ENCODE data around the gene ADGRF3. TPM values are rescaled to one million over a fixed set of nuclear protein-coding genes. Genes with fewer than 3 reads are reported as not detected.
A peak's percentile ranks its signal among the peaks of the same experiment; 100 is the strongest.
"Not testable (repeated sequence)": the region's sequence is repeated elsewhere in the genome, so short reads cannot be mapped to it uniquely, and the experiment has no call there.

ADGRF3 gene
- total and polyA plus RNA-seq, 9 of the 15 experiments (the other 6 are each of a cell fraction or from before 2014, with no cell fraction given): 0.04 to 0.54 (median 0.16) TPM; not detected in 2

DNA sequence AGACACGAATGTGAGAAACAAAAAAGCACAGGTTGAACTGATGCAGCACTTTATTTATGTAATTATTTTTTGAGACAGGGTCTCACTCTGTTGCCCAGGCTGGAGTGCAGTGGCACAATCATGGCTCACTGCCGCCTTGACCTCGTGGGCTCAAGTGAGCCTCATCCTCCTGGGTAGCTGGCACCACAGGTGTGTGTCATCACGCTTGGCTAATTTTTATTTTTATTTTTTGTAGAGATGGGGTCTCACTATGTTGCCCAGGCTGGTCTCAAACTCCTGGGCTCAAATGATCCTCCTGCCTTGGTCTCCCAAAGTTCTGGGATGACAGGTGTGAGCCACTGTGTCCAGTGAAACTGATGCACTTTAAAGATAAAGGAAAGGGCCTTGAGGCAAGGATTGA, 17.5 kb downstream of the ADGRF3 start:
- H4K20me1 ChIP-seq (replicated peaks; ENCODE audit: control insufficient read depth, insufficient read depth, low read length); intact Hi-C loops (cut with micrococcal nuclease); H3K9me3 ChIP-seq (replicated peaks; ENCODE audit: control insufficient read depth, insufficient read depth, low read depth, low read length); H3K9me1 ChIP-seq (ENCODE audit: control insufficient read depth, insufficient read depth, low read length); BruUV-seq (replicated peaks); H3K9ac ChIP-seq (ENCODE audit: insufficient read depth in 1 of 2, low read depth in 2 of 2, low read length in 2 of 2); FAIRE-seq; DNase-seq (ENCODE audit: extremely low read depth in 1 of 4, low spot score in 3 of 4); H3K36me3 ChIP-seq (ENCODE audit: control insufficient read depth, insufficient read depth, low read length); H3K27ac ChIP-seq (ENCODE audit: extremely low read depth, low read depth, low read length); H3K79me2 ChIP-seq (ENCODE audit: control insufficient read depth, insufficient read depth, low read length); H3K4me3 ChIP-seq; H3K4me1 ChIP-seq (replicated peaks in 1 of 2; ENCODE audit: control insufficient read depth in 2 of 2, insufficient read depth in 2 of 2, low read length in 2 of 2); H3K27me3 ChIP-seq (ENCODE audit: control insufficient read depth in 2 of 2, insufficient read depth in 2 of 2, low read length in 2 of 2); ATAC-seq; POLR2A ChIA-PET; H2AFZ ChIP-seq (ENCODE audit: low read depth, low read length); in situ Hi-C loops (cut with MboI); H3K4me2 ChIP-seq (ENCODE audit: insufficient read depth, low read length): not testable (repeated sequence)
- peak; percentile 84 for TF ChIP-seq ZNF121 (CRISPR knock-in tag; conservative IDR thresholded peaks at IDR 0.05)
- CTCF ChIA-PET (ENCODE audit: low intra/inter-chr PET ratio): interaction anchor here (2.1 kb wide), 1 partner anchor 94 kb away, joined by 7 read pairs; no protein-coding TSS in a partner anchor
- WGBS (ENCODE audit: insufficient coverage, low coverage, missing lambda C conversion rate): 59% methylated on average over 4 of the region's 4 CpGs

DNA sequence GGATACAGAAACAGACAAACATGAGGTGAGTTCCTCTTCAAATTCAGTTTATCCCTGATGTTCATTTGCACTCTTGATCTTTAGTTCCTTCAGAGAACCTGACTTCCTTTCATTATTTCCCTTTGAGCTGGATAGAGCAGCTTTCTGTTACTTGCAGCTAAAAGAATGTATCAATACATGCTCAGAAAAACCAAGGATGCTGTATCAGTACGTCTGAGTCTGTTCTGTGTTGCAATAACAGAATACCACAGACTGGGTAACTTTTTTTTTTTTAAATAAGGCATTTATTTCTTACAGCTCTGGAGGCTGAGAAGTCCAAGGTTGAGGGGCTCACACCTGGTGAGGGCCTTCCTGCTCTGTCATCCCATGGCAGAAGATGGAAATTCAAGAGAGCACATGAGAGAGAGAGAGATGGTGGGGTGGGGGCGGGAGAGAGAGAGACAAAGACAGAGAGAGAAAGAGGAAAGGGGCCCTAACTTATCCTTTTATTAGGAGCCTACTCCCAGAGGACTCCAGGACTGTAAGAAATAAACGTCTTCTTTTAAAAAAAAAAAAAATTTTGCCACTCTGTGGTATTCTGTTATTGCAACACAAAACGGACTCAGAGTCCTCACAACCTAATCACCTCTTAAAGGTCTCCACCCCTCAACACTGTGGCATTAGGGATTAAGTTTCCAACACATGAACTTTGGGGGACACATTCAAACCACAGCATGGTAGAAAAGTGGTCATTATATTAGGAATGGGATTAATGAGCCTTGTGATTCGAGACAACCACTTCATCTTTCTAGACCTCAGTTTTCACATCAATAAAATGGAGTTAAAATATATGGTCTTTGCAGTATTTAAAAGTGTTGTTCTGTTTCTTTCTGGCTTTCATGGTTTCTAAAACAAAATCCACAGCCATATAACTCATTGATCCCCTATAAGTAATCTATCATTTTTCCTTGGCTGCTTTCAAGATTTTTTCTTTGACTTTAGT, 19.0 kb downstream of the ADGRF3 start:
- H3K27ac ChIP-seq (ENCODE audit: extremely low read depth, low read depth, low read length): no peak overlapping the region
- no peak for FAIRE-seq
- no peak for DNase-seq (ENCODE audit: extremely low read depth in 1 of 4, low spot score in 3 of 4)
- ATAC-seq: no peak
- no peaks in the 10 kb centered on the region for H3K27me3 ChIP-seq (ENCODE audit: control insufficient read depth in 2 of 2, insufficient read depth in 2 of 2, low read length in 2 of 2)
- no TSS peak for BruUV-seq (replicated peaks)
- in situ Hi-C loops (cut with MboI): no loop called here
- H3K36me3 ChIP-seq (ENCODE audit: control insufficient read depth, insufficient read depth, low read length): no peaks in the 10 kb centered on the region
- 8% methylated on average over 4 of the region's 5 CpGs for WGBS (ENCODE audit: insufficient coverage, low coverage, missing lambda C conversion rate)
- ChIA-PET POLR2A (interaction anchor here (0.5 to 1.6 kb wide), 6 partner anchors 10 to 82 kb away, joined by 3 to 5 read pairs (median 3); partner anchors contain the start of gene HADHB), CTCF (ENCODE audit: low intra/inter-chr PET ratio) (interaction anchor here (0.8 kb wide), 1 partner anchor 92 kb away, joined by 3 read pairs; no protein-coding TSS in a partner anchor)
- peak in 1 of 2 experiments; percentile 50; a peak in 1 of 4 replicates for TF ChIP-seq KDM1A (IDR thresholded peaks at IDR 0.05)
- TF ChIP-seq, protein P1, sequence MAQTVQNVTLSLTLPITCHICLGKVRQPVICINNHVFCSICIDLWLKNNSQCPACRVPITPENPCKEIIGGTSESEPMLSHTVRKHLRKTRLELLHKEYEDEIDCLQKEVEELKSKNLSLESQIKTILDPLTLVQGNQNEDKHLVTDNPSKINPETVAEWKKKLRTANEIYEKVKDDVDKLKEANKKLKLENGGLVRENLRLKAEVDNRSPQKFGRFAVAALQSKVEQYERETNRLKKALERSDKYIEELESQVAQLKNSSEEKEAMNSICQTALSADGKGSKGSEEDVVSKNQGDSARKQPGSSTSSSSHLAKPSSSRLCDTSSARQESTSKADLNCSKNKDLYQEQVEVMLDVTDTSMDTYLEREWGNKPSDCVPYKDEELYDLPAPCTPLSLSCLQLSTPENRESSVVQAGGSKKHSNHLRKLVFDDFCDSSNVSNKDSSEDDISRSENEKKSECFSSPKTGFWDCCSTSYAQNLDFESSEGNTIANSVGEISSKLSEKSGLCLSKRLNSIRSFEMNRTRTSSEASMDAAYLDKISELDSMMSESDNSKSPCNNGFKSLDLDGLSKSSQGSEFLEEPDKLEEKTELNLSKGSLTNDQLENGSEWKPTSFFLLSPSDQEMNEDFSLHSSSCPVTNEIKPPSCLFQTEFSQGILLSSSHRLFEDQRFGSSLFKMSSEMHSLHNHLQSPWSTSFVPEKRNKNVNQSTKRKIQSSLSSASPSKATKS (CRISPR knock-in tag; IDR thresholded peaks at IDR 0.05): no peak
- TF ChIP-seq ADNP (tag; IDR thresholded peaks at IDR 0.05): peak; percentile 76
- no peak for TF ChIP-seq MBD2 (IDR thresholded peaks at IDR 0.05; ENCODE audit: borderline replicate concordance, low read depth)
- TF ChIP-seq RBM25 (IDR thresholded peaks at IDR 0.05; ENCODE audit: low read depth, low read length, severe bottlenecking): peak; percentile 94
- TF ChIP-seq LEF1 (IDR thresholded peaks at IDR 0.05): no peak
- no peak for TF ChIP-seq CEBPG (CRISPR knock-in tag; IDR thresholded peaks at IDR 0.05)
- 0 out of 4 replicates have a peak, but pooled peaks of 1 of the 2 experiments have one; percentile 5 for TF ChIP-seq CEBPG (tag; conservative IDR thresholded peaks at IDR 0.05 in 1 of 2, IDR thresholded peaks at IDR 0.05 in 1 of 2)
- peak; percentile 32; the same call in 1 of the 2 replicates for TF ChIP-seq CEBPB (tag; IDR thresholded peaks at IDR 0.05)
- peak; percentile 81; the same call in 1 of the 2 replicates for TF ChIP-seq BCOR (IDR thresholded peaks at IDR 0.05)
- no peak overlapping the region for H3K9ac ChIP-seq (ENCODE audit: insufficient read depth in 1 of 2, low read depth in 2 of 2, low read length in 2 of 2)
- H3K9me3 ChIP-seq (replicated peaks; ENCODE audit: control insufficient read depth, insufficient read depth, low read depth, low read length): no peaks in the 10 kb centered on the region
- H3K4me2 ChIP-seq (ENCODE audit: insufficient read depth, low read length): no peak overlapping the region
- no peak overlapping the region for H2AFZ ChIP-seq (ENCODE audit: low read depth, low read length)
- intact Hi-C loops (cut with micrococcal nuclease): no loop called here
- no peaks in the 10 kb centered on the region for H3K9me1 ChIP-seq (ENCODE audit: control insufficient read depth, insufficient read depth, low read length)
- H3K79me2 ChIP-seq (ENCODE audit: control insufficient read depth, insufficient read depth, low read length): no peaks in the 10 kb centered on the region
- H3K4me1 ChIP-seq (replicated peaks in 1 of 2; ENCODE audit: control insufficient read depth in 2 of 2, insufficient read depth in 2 of 2, low read length in 2 of 2): peaks cover 0 to 6% of the 10 kb centered on the region in 2 experiments; a peak in 2 of 5 replicates
- no peak overlapping the region for H3K4me3 ChIP-seq
- H4K20me1 ChIP-seq (replicated peaks; ENCODE audit: control insufficient read depth, insufficient read depth, low read length): no peaks in the 10 kb centered on the region
